KOPT-K1 (cell line): ENCODE measurements around the gene STMN1.

ENCODE experiments used
- H3K27ac ChIP-seq: fragments of 200-600 bp; sonication (generic); 2 replicates; pipeline ENCODE4 v1.5.1; 2016; ENCODE audit warnings: antibody characterized with exemption, mild to moderate bottlenecking, low read depth, low read length; ENCODE audit not compliant: poor library complexity, severe bottlenecking
- H3K36me3 ChIP-seq: fragments of 200-600 bp; sonication (generic); 2 replicates; pipeline ENCODE4 v1.5.1; 2017; ENCODE audit warnings: antibody characterized with exemption, mild to moderate bottlenecking, low read length, moderate library complexity; ENCODE audit not compliant: insufficient read depth
- H3K9me3 ChIP-seq: fragments of 200-600 bp; sonication (generic); 2 replicates; pipeline ENCODE4 v1.5.1; 2017; ENCODE audit warnings: antibody characterized with exemption, low read length, mild to moderate bottlenecking; ENCODE audit not compliant: insufficient read depth, poor library complexity, severe bottlenecking

Gene STMN1

GRCh38 chr1:25927521-25928265 is 21.5 kb upstream of the STMN1 start:
- Histone ChIP-seq H3K36me3 (no peaks in the 10 kb centered on the region), H3K27ac (no peak overlapping the region)

GRCh38 chr1:25926731-25927496 is 20.7 kb upstream of the STMN1 start:
- Histone ChIP-seq H3K36me3 (no peaks in the 10 kb centered on the region), H3K9me3 (no peaks in the 10 kb centered on the region), H3K27ac (no peak overlapping the region)

More at GRCh38 chr1:25927521-25928265, 21.5 kb upstream of the STMN1 start:
- no peaks in the 10 kb centered on the region for H3K9me3 ChIP-seq

- no peaks in the 10 kb centered on the region for H3K36me3 ChIP-seq
- H3K9me3 ChIP-seq = no peaks in the 10 kb centered on the region
- no peak overlapping the region for H3K27ac ChIP-seq
Observed at GRCh38 chr1:25924454-25924853, 18.2 kb upstream of the STMN1 start.

- H3K9me3 ChIP-seq = no peaks in the 10 kb centered on the region
- no peaks in the 10 kb centered on the region for H3K36me3 ChIP-seq
- peak overlapping the region; percentile 63 for H3K27ac ChIP-seq
Observed at GRCh38 chr1:25922971-25923552, 16.8 kb upstream of the STMN1 start.

- Histone ChIP-seq H3K9me3 (no peaks in the 10 kb centered on the region), H3K36me3 (no peaks in the 10 kb centered on the region), H3K27ac (peak overlapping the region; percentile 63)
Observed at GRCh38 chr1:25922056-25922970, 16.1 kb upstream of the STMN1 start.

GRCh38 chr1:25918615-25919014 is 12.4 kb upstream of the STMN1 start:
- Histone ChIP-seq H3K9me3 (no peaks in the 10 kb centered on the region), H3K27ac (peak overlapping the region; percentile 39), H3K36me3 (no peaks in the 10 kb centered on the region)

GRCh38 chr1:25917996-25918395 is 11.8 kb upstream of the STMN1 start:
- Histone ChIP-seq H3K36me3 (no peaks in the 10 kb centered on the region), H3K27ac (peak overlapping the region; percentile 39), H3K9me3 (no peaks in the 10 kb centered on the region)

GRCh38 chr1:25916460-25916859 is 10.2 kb upstream of the STMN1 start:
- no peaks in the 10 kb centered on the region for H3K9me3 ChIP-seq
- H3K36me3 ChIP-seq = no peaks in the 10 kb centered on the region
- no peak overlapping the region for H3K27ac ChIP-seq

- no peaks in the 10 kb centered on the region for H3K36me3 ChIP-seq
- H3K9me3 ChIP-seq = no peaks in the 10 kb centered on the region
- H3K27ac ChIP-seq = no peak overlapping the region
Observed at GRCh38 chr1:25914074-25914995, 8.1 kb upstream of the STMN1 start.

GRCh38 chr1:25913206-25913605 is 7.0 kb upstream of the STMN1 start:
- Histone ChIP-seq H3K9me3 (no peaks in the 10 kb centered on the region), H3K36me3 (no peaks in the 10 kb centered on the region), H3K27ac (no peak overlapping the region)

GRCh38 chr1:25912076-25912831 is 6.0 kb upstream of the STMN1 start:
- no peak overlapping the region for H3K27ac ChIP-seq
- H3K9me3 ChIP-seq = no peaks in the 10 kb centered on the region
- no peaks in the 10 kb centered on the region for H3K36me3 ChIP-seq

GRCh38 chr1:25911162-25911561 is 4.9 kb upstream of the STMN1 start:
- Histone ChIP-seq H3K9me3 (no peaks in the 10 kb centered on the region), H3K27ac (no peak overlapping the region)

GRCh38 chr1:25909040-25909439 is 2.8 kb upstream of the STMN1 start:
- no peak overlapping the region for H3K27ac ChIP-seq
- H3K36me3 ChIP-seq = peaks cover 12% of the 10 kb centered on the region
- no peaks in the 10 kb centered on the region for H3K9me3 ChIP-seq

More at GRCh38 chr1:25911162-25911561, 4.9 kb upstream of the STMN1 start:
- no peaks in the 10 kb centered on the region for H3K36me3 ChIP-seq
